Left kidney (tissue), 8 donors: ENCODE results near the gene ADAM21. TPM values are rescaled to one million over a fixed set of nuclear protein-coding genes. Genes with fewer than 3 reads are reported as not detected.
"Not testable (repeated sequence)": the region's sequence is repeated elsewhere in the genome, so short reads cannot be mapped to it uniquely, and the experiment has no call there.

ENCODE experiments used
- DNase-seq: peaks from one replicate; pipeline ENCODE4 v3.0.0-alpha.2; 2013
- long read RNA-seq, 8 donors: transcript quantifications; one replicate each; lab custom pipeline, GENCODE V29; 2026
- polyA plus RNA-seq: library from polyadenylated mRNA; unstranded; fragments of 120-200 nt; gene quantifications from one replicate; pipeline ENCODE4 v1.2.1, GENCODE V29; 2013; ENCODE audit not compliant: insufficient read length

ADAM21 gene
- polyA plus RNA-seq, result 0.93 TPM
- long read RNA-seq, donor 1, result 0 reads
- long read RNA-seq, donor 2, result 0 reads
- long read RNA-seq, donor 3, result 0 reads
- long read RNA-seq, donor 4, result 0 reads
- long read RNA-seq, donor 5, result 0 reads
- long read RNA-seq, donor 6, result 0 reads
- long read RNA-seq, donor 7, result 0 reads
- long read RNA-seq, donor 8, result 0 reads

GRCh38 chr14:70451874-70452273 is at the start of gene ADAM21:
Gene ADAM21, plus strand, starts transcription at chr14:70452174. Its CDS starts 5,326 bp downstream, at chr14:70457500.
- DNase-seq, result no peak

- not testable (repeated sequence) for DNase-seq
Measured at GRCh38 chr14:70403335-70403734, 48.6 kb upstream of the ADAM21 start.

- DNase-seq, result not testable (repeated sequence)
Measured at GRCh38 chr14:70406216-70406615, 45.8 kb upstream of the ADAM21 start.

DNA sequence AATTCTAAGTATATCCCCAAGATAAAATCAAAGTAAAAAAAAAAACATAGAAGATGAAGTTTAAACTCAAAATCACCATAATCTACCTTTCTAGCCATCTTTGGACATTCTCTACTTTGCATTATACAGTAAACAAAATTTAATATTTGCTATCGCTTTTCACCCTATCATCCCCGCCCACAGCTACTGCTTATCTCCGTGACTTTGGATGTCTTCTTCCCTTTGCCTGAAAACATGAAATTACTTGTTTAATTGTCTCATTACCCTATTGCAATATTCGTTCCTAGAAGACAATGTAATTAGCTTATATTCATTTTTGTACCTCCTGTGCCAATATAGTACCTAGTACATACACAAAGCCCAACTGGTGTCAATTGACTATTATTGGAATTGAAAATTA is 44.4 kb upstream of the ADAM21 start:
- DNase-seq, result no peak

- DNase-seq, result no peak
Measured at GRCh38 chr14:70415788-70416187, 36.2 kb upstream of the ADAM21 start.

- DNase-seq, result no peak
Measured at GRCh38 chr14:70416338-70416724, 35.6 kb upstream of the ADAM21 start.

DNA sequence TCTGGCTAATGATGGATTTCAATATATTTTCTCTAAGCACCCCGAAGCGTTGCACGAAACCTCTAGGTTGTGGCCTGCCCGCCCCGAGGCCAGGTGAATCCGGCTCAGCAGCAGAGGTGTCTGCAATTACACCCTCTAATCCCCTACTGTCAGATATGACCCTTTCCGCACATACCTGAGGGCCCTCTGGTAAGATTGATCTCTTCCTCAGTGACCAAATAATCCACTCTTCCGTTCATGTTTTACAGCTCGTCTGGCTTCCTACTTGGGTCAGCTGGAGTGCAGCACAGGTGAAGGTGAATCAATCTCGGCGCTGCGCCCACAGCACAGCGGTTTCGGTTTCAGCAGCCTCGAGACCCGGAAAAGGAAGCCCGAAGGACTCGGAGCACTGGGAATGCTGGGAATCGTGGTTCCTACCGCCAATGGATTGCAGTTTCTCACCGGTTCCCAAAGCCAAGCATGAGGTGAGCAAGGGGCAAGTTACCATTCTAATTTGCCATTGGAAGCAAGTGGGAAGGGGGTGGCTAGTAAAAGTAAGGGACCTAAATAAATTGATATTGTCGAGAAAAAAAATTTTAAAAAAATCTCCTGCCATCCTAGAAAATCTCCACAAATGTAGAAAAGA is 35.1 kb upstream of the ADAM21 start, which contains the start of gene SYNJ2BP:
Gene SYNJ2BP (minus strand): TSS at position 366 of the 625 bp plus-strand sequence. CDS start 127 bp downstream, at position 239.
- DNase-seq, result peak; percentile 68

GRCh38 chr14:70419270-70419931 is 32.6 kb upstream of the ADAM21 start:
- not testable (repeated sequence) for DNase-seq

- no peak for DNase-seq
Measured at GRCh38 chr14:70422538-70422937, 29.4 kb upstream of the ADAM21 start.

DNA sequence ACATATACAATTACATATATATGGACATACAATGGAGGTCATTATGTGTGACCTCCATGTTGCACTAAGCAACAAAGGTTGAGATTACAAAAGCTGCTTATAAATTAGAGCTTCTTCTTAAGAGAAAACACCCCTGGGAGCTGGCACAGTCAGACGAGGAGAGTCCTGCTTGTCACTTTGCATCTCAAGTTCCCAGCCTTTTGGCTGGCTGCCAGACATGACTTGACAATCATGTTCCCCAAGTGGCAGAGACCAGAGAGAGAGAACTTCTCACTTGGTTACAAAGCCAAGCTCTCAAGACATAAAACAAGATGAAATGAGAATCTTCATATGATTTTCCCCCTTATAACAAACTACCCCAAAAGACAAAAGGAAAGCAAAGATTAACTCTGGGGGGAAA is 26.6 kb upstream of the ADAM21 start:
- no peak for DNase-seq

GRCh38 chr14:70426555-70426954 is 25.4 kb upstream of the ADAM21 start:
- not testable (repeated sequence) for DNase-seq

GRCh38 chr14:70436867-70437266 is 15.1 kb upstream of the ADAM21 start:
- DNase-seq, result no peak

DNA sequence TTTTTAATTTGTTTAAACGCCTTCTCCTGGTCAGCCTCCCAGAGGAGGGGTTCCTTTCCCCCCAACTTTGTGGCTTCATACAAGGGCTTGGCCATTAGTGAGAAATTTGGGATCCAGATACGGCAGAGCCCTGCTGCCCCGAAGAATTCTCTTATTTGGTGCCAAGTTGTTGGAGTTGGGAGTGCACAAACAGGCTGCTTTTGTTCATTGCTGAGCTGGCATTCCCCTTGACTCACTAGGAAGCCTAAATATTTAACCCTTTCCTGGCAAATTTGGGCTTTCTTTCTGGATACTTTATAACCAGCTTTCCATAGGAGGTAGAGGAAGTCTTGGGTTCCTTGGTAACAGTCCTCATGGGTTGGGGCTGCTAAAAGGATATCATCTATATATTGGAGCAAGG is 10.3 kb upstream of the ADAM21 start:
- no peak for DNase-seq

GRCh38 chr14:70442750-70443149 is 9.2 kb upstream of the ADAM21 start:
- DNase-seq, result no peak

DNA sequence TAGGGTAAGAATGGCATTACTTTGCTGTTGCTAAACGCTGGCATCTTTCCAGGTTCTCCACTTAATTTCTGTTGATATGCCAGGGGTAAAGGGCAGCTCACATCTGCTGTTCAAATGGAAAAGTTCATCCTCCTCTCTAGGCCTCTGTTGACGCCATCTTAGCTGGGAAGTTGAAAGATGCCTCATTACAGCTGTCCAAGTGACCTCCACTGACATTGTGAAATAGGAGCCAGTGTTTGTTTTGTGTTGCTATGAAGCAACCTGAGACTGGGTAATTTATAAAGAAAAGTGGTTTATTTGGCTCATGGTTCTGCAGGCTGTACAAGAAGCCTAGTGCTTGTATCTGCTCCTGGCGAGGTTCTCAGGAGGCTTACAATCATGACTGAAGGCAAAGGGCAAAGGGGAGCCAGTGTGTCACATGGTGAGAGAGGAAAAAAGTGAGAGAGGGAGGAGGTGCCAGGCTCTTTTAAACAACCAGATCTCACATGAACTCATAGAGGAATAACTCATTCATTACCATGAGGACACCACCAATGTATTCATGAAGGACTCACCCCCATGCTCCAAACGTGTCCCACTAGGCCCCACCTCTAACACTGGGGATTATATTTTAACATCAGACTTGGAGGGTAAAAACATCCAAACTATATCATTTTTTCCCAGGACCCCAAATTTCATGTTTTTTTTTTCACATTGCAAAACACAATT is 3.2 kb upstream of the ADAM21 start:
- peak; percentile 1 for DNase-seq

DNA sequence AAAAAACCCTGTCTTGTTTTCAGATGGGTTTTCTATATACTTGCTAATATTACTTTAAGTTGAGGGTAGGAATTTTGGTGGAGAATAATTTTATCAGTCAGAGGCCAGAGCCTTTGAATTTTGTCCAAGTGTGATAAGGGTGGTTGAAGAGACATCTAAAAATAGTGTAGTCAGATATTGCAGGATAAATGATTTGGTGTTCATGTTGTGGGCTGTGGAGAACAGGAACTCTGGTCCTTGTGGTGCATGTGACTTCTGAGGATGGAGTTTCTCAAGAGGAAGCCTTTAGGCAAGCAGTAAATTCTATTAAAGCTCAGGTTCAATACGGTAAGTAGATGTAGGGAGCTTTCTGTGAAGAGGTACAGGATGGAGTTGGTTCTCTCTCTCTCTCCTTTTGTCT is 2.8 kb downstream of the ADAM21 start:
- no peak for DNase-seq

GRCh38 chr14:70468731-70469130 is 16.8 kb downstream of the ADAM21 start:
- DNase-seq, result no peak

DNA sequence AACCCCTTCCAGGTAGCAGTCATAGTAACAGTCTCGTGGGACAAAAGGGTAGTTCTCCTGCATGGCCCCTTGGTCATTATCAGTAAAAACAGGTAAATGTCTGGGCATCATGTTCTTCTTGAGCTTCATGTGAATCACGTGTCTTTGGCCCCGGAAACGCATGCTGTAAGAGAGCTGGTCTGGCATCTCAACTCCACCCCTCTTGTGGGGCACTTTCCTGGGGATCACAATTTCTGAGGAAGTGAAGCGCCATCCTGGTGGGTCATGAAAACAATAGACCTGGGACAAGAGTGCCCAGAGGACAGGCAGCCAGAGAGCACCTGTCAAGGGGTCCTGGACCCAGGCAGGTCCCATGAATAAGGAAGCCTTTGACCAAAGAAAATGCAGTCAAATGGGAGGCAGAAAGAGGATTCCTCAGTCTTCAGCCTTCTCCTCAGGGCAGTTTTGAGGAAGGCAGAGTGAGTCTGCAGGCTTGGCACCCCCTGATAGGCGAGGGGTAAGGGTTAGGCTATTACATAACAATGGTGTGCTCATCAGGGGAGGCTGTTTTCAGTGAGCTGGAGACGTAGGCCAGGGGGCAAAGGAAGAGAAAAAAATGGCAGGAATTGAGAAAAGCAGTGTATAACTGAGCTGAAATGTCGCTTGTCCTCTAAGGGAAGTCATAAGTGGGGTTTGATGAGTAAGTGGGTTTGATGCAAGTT is 19.0 kb downstream of the ADAM21 start:
- not testable (repeated sequence) for DNase-seq

- DNase-seq, result no peak
Measured at GRCh38 chr14:70472253-70473159, 20.5 kb downstream of the ADAM21 start.

DNA sequence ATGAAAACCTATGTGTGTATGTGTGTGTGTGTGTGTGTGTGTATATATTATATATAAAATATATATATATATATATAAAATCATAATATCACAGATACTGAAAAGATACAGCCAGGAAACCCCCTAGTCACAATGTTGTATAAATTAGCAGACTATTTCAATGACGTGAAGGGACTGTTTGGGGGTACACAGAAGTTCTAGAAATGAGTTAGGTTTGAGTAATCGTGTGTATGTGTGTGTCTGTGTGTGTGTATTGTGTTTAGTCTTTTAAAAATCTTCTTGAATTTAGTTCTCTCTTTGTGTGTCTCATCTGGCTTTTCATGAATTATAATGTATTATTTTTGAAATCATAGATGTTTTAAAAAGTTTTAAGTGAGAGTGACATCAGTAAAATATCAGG is 21.9 kb downstream of the ADAM21 start:
- no peak for DNase-seq

GRCh38 chr14:70475459-70475858 is 23.5 kb downstream of the ADAM21 start:
- DNase-seq, result not testable (repeated sequence)
